ENCODE measurements around the gene SLC22A6. TPM values are rescaled to one million over a fixed set of nuclear protein-coding genes. Genes with fewer than 3 reads are reported as not detected.

SLC22A6 gene
- total RNA-seq, 1 experiment from 2014 or later = not detected

- CTCF ChIA-PET = no interaction called here
- no peaks in the 10 kb centered on the region for H3K36me3 Mint-ChIP-seq (ENCODE audit: insufficient read depth, unreplicated experiment)
- H3K27ac Mint-ChIP-seq (ENCODE audit: unreplicated experiment) = no peak overlapping the region
- H3K9me3 Mint-ChIP-seq (ENCODE audit: low read depth, unreplicated experiment) = no peaks in the 10 kb centered on the region
- TF ChIP-seq CTCF (IDR thresholded peaks at IDR 0.05; ENCODE audit: unreplicated experiment) = no peak
- DNase-seq = no peak
- intact Hi-C loops (cut with micrococcal nuclease; ENCODE audit: unreplicated experiment) = no loop called here
- no peaks in the 10 kb centered on the region for H3K4me1 Mint-ChIP-seq (ENCODE audit: low read depth, unreplicated experiment)
- H3K27me3 Mint-ChIP-seq (ENCODE audit: unreplicated experiment) = peaks cover 88% of the 10 kb centered on the region
- no TSS peak for BruUV-seq (replicated peaks)
- H3K4me3 Mint-ChIP-seq (ENCODE audit: low read depth, unreplicated experiment) = no peak overlapping the region
Measured at GRCh38 chr11:63012430-63012829, 27.7 kb upstream of the SLC22A6 start.

GRCh38 chr11:63010934-63011439 lies 26.2 kb upstream of the SLC22A6 start:
- peaks cover 89% of the 10 kb centered on the region for H3K27me3 Mint-ChIP-seq (ENCODE audit: unreplicated experiment)
- no peak overlapping the region for H3K27ac Mint-ChIP-seq (ENCODE audit: unreplicated experiment)
- no peak for TF ChIP-seq CTCF (IDR thresholded peaks at IDR 0.05; ENCODE audit: unreplicated experiment)

GRCh38 chr11:63007920-63008319 lies 23.2 kb upstream of the SLC22A6 start:
- Mint-ChIP-seq H3K4me3 (ENCODE audit: low read depth, unreplicated experiment) (no peak overlapping the region), H3K27me3 (ENCODE audit: unreplicated experiment) (peaks cover 87% of the 10 kb centered on the region), H3K4me1 (ENCODE audit: low read depth, unreplicated experiment) (no peaks in the 10 kb centered on the region), H3K27ac (ENCODE audit: unreplicated experiment) (no peak overlapping the region), H3K9me3 (ENCODE audit: low read depth, unreplicated experiment) (no peaks in the 10 kb centered on the region), H3K36me3 (ENCODE audit: insufficient read depth, unreplicated experiment) (no peaks in the 10 kb centered on the region)
- no peak for DNase-seq
- intact Hi-C loops (cut with micrococcal nuclease; ENCODE audit: unreplicated experiment) = no loop called here
- CTCF ChIA-PET = no interaction called here
- no TSS peak for BruUV-seq (replicated peaks)
- no peak for TF ChIP-seq CTCF (IDR thresholded peaks at IDR 0.05; ENCODE audit: unreplicated experiment)

More at GRCh38 chr11:63010934-63011439, 26.2 kb upstream of the SLC22A6 start:
- BruUV-seq (replicated peaks) = no TSS peak
- CTCF ChIA-PET = no interaction called here
- Mint-ChIP-seq H3K4me1 (ENCODE audit: low read depth, unreplicated experiment) (no peaks in the 10 kb centered on the region), H3K36me3 (ENCODE audit: insufficient read depth, unreplicated experiment) (no peaks in the 10 kb centered on the region), H3K4me3 (ENCODE audit: low read depth, unreplicated experiment) (no peak overlapping the region), H3K9me3 (ENCODE audit: low read depth, unreplicated experiment) (no peaks in the 10 kb centered on the region)
- DNase-seq = no peak
- intact Hi-C loops (cut with micrococcal nuclease; ENCODE audit: unreplicated experiment) = no loop called here

GRCh38 chr11:63001456-63001855 lies 16.7 kb upstream of the SLC22A6 start:
- no peaks in the 10 kb centered on the region for H3K36me3 Mint-ChIP-seq (ENCODE audit: insufficient read depth, unreplicated experiment)
- H3K4me1 Mint-ChIP-seq (ENCODE audit: low read depth, unreplicated experiment) = no peaks in the 10 kb centered on the region
- CTCF ChIA-PET = interaction anchor here (1.0 kb wide), 1 partner anchor 8 kb away, joined by 3 read pairs; no protein-coding TSS in a partner anchor

More at GRCh38 chr11:63001456-63001855, 16.7 kb upstream of the SLC22A6 start:
- no peak for TF ChIP-seq CTCF (IDR thresholded peaks at IDR 0.05; ENCODE audit: unreplicated experiment)
- Mint-ChIP-seq H3K27ac (ENCODE audit: unreplicated experiment) (no peak overlapping the region), H3K9me3 (ENCODE audit: low read depth, unreplicated experiment) (no peaks in the 10 kb centered on the region), H3K4me3 (ENCODE audit: low read depth, unreplicated experiment) (no peak overlapping the region), H3K27me3 (ENCODE audit: unreplicated experiment) (peaks cover 72% of the 10 kb centered on the region)
- BruUV-seq (replicated peaks) = no TSS peak
- intact Hi-C loops (cut with micrococcal nuclease; ENCODE audit: unreplicated experiment) = no loop called here
- no peak for DNase-seq

Data from Calu3 (cell line).